Stimulated activated CD8-positive, alpha-beta memory T cell treated with anti-CD3 and anti-CD28 coated beads, Interleukin-15, amount 100 ng/mL, for 4 hours (primary cell): ENCODE data around the gene BSCL2.
A peak's percentile ranks its signal among the peaks of the same experiment; 100 is the strongest.
"Not testable (repeated sequence)": the region's sequence is repeated elsewhere in the genome, so short reads cannot be mapped to it uniquely, and the experiment has no call there.

Experiments
- DNase-seq, 2 donors: peaks; one replicate each; pipeline ENCODE4 v3.0.0-alpha.2; 2020; ENCODE audit warnings: low read depth in 2 of 2

The BSCL2 gene

DNA sequence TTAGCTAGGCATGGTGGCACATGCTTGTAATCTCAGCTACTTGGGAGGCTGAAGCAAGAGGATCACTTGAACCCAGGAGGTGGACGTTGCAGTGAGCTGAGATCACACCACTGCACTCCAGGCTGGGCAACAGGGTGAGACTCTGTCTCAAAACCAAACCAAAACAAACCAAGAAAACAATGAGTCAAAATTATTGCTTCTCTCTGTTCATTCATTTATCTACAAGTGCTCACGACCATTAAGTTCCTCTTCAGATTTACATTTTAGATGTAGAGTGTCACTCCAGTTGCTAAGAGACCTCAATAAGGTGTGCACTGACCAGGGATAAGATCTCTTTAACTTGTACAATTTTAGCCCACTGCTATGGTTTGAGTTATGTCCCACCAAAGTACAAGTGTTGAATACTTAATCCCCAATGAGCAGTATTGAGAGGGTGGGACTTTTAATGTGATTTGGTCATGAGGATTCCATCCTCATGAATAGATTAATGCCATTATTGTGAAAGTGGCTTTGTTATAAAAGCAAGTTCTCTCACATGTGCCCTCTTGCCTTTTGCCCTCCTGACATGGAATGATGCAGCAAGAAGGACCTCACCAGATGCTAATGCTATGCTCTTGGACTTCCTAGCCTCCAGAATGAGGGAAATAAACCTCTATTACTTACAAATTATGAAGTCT, 12.2 kb upstream of the BSCL2 start:
- DNase-seq = no peak

DNA sequence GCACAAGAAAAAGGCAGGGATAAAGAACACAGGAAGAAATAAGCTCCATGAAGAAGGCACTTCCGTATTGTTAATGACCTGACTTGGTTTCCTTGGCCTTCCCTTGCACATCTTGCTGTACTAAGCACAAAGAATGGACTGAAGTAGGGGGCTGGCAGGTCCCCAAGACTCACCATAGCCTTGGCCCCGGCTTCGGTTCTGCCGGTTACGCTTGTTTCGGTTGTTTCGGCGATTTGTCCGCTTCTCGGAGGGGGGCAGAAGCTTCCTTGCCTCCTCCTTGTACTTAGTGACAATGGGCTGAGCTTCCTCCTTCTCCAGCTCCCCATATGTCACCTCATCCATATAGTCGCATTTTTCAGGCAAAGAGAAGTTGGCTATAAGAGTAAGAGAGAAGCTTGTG, 9.6 kb upstream of the BSCL2 start:
- no peak for DNase-seq

DNA sequence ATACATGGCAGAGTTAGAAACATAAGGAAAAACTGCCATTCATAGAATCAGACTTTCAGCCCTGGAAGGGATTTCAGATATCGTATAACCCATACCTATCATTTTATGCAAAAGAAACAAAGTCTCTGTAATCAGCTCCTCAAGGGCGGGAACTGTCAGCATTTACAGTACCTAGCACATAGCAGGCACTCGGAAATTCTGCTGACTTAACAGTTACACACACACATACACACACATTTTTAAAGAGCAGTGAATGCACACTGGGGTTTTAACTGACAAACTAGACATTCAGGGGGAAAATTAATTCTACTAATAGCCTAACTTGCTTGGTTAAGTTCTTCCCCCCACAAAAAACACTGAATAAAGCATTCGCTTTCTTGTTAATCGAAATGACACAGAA, 9.0 kb upstream of the BSCL2 start:
- DNase-seq = no peak

DNA sequence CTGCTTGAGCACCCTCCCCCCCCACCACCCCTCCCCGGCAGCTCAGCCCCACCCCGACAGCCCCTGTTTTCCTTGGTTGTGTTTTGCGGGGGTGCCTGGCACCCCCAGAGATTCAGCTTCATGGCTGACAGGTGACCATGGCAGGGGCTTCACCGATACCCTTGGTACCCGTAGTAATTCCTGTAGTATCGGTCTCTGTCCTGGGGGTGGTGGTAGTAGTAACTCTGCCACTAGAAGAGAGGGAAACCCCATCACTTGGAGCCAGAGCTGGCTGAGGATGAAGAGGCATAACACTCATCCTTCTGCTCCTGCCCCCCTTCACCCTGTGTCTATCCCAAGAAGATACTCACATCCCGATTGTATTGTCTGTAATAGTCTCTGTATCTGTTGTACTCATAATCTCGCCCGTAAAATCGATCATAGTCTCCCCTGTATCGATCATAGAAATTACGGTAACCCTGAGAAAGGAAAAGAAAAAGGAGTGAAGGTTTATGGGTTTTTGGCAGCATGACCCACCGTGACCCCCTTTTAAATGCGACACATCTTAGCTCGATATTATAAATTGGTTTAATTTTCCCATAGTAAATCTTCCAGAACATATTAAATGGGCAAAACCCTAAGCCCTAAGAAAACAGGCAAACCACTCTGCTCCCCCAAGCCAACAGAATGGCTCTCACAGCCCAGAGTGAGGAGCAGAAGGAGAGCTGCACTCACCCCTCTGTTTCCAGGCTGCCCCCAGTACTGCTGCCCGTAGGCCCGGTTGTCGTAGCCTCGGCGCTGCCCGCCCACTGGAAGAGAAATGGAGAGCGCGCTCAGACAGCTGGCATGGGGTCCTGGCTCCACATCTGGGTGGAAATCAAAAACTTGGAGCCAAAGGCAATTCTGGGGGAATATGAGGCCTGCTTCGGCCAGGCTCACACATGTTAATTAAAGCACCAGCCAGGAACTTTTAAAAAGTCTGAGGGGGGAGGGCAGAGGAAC, 8.2 kb upstream of the BSCL2 start:
- DNase-seq = no peak

DNA sequence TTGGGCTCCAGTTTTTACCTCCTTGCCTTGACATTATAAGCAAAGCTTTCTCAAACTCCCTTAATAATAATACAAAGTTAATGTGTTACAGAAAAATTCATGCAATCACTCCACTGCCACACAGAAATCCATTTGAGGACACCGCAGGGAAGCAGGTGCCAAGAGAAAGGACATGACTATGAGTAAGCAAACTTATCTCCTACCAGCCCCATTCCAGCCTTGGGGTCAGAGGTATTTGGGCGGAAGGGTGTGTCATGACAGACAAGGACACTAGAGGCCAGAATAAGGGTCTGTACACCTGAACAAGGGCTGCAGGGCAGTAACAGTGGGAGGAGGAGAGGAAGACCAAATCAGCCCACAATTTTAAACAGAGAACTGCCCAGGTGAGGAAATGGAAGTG, 6.1 kb upstream of the BSCL2 start:
- DNase-seq = no peak

DNA sequence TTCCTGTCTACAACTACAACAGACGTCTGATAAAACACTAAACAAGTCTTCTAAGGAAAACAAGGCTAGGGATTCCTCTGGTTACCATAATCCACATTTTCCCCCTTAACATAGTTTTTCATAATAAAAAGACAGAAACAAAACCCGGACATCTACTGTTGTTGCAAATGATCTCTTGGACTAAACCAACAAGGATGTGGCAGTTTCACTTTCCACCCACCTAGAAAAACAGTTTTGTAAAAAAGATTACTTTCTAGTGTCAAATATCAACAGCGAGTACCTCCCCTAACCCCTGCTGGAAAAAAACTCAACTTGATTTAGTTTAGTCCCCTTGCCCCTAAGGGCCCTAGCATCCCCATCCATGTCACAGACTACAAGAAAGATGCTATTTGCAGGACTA, 5.6 kb upstream of the BSCL2 start:
- DNase-seq = no peak

DNA sequence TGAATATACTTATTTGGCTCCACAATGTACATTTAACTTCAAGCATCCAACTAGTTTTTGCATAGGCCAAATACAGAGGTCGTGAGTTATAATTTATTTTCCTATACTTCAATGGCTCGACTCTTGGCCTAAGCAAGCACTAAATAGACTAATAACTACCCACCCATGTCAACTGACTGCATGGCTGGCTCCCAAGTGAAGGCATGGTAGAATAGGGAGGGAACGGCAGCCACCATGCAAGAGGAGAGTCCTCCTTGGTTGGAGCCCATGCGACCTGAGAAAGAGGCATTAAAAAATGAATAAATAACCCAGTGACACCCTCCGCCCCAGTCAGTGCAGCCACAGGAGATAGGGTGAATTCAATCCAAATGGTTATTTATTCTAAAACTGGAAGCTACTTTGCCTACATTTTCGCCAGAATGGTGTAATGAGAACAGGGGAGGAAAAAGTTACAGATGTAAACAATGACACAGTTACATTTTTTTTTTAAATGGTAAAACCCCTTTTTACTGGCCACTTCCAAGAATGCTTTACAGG, 5.1 kb upstream of the BSCL2 start:
- no peak for DNase-seq

DNA sequence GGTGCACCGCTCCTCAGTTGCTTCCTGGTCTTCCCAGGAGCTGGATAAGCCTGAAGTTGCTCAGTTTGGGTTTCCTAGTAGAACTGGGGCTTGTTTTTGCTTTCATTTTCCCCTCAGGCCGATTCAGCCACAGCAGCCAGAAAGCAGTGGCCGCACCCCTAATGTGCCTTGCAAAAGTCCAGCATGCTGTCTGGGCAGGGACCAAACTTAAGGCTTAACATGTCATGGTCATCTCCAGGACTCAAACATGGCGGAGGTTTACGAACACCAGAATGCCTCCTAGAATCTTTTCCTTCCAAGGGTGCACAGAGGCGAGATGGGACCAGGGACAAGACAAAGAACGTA, 2.7 kb upstream of the BSCL2 start:
- DNase-seq = no peak

DNA sequence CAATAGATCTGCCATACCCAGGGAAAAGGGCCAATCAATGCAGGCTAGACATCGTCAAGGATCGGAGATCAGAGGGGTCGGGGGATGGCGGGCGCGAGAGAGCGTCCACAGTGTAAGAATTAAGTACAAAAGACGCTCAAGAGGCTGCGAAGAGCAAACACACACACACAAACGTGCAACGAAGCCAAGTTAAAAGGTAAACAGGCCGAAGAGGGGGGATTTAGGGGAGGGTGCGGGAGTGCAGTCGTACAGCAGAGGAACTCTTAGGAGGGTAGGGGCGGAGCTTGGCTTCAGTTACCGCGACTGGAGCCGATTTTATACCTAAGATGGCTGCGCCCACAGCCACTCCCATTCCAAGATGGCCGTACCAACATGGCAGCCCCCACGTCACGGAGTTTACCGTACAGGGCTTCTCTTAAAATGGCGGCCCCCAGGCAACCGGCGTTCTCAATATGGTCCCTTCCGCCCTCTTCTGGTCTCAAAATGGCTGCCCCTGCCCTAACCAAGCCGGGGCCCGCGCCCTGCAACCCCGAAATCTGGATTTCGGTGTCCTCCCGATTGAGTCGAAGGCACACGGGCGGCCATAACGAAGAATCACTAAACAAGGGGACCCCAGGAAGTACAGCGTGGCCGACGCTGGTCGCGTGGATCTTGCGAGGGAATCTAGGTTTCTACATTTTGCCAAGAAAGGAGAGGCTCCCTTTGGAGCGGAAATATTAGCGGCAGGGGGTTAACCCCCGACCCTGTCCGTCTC, 2.2 kb upstream of the BSCL2 start:
- DNase-seq = peak; percentile 89 to 96

DNA sequence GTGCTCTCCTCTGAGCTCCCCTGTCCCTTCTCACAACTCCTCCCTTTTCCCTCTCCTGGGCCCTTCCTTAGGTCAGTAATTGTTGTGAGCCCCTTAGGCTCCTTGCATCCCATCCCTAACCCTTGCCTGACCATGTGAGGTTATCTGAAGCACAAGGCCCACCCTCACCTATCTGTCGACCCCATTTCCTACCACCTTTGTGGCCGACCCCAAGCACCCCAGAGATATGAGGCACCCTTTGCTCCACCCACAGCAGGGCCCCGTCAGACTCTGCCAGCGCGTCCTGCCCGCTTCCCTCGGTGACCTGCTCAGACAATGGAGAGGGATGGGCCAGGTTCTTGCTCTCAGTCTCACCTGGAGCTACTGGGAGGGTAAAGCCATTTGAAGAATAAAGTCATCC, 1.6 kb upstream of the BSCL2 start:
- peak in 1 of 2 donors; percentile 22 for DNase-seq

DNA sequence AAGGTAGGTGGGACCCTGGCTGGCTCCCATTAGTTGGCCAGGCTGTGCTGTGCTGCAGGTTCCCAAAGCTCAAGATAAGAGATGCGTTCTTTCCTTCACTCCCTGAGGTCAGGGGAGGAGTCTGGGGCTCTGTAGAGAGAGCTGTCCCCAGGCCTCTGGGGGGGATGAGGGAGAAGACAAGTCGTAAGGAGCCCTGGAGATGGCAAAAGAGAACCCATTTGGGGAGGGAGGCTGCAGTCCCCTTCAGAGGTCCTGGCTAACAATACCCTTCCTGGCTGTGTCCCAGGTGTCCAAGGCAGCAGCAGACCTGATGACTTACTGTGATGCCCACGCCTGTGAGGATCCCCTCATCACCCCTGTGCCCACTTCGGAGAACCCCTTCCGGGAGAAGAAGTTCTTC, 1.2 kb upstream of the BSCL2 start:
- no peak for DNase-seq

DNA sequence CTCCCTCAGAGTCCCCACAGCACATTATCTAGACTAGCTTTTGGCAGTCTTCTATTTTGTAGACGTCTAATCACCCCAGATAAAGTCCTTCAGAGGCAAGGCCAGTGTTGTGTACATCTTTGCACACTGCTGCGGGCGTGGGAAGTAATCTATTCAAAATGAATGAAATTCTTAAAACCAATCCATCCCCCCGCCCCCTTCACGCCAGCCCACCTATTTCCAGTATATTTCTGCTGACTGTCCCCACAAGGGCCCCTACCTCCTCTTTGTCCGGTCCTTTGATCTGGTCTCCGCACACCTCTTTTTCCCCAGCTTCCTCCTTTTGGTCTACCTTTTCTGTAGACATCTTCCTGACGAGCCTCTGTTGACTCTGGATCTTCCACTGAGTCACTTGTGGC, 375 bp downstream of the BSCL2 start:
- DNase-seq = no peak

DNA sequence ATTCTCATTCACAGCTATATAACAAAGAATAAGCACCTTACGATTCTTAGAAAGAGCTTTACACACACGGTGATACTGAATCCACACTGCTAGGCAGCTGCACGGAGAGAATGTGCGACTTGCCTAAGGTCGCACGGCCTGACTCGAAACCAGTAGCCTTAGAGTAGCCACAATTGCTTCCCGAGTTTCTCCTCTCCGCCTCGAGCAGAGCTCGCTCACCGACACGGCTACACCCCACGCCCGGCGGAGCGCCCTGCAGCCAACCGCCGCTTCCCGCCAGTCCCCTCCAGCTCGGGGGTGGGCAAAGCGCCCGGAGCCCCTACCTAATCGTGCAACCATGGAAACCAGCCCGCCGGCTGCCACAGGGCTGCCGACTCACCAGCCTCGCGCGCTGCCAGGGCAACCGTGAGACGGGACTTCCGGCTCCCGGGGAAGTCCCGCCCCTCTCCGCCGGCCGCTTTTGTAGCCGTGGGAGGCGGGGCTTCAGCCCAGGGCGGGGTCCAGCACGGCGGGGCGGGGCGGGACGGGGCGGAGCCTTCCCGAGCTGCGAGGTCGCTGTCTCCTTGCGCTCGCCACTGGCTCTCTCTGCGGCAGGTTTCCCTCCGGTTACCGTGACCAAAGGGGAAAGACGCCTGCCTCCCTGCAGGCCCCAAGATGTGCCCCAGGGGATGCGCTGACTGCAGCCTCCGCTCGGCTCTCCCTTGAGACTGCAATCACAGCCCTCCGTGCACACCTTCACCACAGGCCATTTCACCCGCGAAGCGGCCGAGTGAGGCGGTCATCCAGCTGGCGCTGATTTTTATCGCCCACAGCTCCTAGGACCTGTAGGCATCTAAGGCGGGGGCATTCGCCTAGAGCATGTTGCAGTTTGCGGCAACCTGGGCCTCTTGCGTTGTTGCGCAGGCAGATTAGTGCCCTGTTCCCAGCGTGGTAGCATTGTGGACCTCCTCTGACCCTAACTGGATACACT, 1.1 kb downstream of the BSCL2 start:
- DNase-seq = peak; percentile 87 to 89

DNA sequence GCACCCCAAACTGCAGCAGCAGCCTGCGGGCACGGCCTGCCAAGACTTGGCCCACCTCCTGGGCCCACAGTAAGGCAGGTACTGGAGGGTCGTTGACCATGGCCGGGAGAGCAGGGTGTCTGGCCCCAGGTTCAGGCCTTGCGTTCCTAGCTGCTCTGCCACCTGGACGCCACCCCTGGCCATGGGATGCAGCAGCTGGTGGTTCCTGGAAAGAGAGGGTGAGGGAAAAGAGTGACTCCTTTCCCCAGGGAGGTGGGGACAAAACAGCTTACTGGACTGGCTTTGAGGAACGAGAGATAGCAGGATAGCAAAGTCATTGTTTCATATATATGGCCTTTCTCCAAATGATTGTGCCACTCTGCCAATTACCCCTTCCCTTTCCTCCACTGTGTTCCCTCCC, 1.8 kb downstream of the BSCL2 start:
- no peak for DNase-seq

DNA sequence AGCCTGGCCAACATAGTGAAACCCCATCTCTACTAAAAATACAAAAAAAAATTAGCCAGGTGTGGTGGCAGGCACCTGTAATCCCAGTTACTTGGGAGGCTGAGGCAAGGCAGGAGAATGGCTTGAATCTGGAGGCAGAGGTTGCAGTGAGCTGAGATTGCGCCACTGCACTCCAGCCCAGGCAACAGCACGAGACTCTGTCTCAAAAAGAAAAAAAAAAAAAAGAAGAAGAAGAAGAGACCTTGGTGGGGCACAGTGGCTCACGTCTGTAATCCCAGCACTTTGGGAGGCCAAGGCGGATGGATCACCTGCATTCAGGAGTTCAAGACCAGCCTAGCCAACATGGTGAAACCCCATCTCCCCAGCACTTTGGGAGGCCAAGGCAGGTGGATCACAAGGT, 3.3 kb downstream of the BSCL2 start:
- not testable (repeated sequence) for DNase-seq

DNA sequence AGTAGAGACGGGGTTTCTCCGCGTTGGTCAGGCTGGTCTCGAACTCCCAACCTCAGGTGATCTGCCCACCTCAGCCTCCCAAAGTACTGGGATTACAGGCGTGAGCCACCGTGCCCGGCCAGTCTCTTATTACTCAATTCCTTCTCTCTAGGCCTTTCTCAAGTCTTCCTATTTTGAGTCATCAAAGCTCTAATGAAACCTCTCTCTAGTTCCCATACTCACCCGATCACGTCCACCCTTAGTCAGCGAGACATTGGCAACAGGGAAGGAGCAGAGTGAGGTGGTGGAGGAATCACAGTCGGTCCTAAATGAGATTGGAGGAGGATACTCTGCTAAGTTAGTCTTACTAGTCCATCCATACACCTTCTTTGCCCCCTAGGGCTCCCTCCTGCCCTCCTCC, 5.0 kb downstream of the BSCL2 start:
- DNase-seq = no peak

DNA sequence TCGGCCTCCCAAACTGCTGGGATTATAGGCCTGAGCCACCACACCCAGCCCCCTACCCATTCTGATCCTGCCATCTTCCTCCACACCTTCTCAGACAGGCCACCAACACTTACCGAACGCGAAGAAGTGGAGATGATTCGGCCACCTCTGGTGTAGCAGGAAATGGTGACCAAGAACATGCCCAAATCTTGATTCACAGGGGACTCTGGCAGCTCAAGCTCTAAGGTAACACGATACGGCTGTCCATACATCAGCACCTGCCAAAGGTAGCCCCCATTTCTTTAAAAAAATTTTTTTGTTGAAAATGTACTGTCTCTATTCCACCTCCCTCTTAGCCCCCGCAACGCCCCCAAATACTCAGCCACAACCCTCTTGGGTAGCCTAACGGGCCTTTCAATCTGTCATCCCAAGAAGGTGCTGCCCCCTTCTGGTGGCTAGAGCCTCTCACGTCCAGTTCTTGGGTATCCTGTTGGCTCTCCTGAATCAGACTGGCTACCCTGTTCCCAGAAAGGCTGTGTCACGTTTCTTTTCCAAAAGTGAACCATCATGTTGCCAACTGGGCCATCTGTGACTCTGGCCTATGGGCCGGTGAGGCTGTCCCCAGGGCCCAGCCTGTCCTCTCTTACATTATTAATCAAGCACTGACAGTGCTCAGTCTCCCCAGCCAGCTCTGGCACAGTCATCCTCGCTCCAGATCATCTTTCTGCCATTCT, 12.6 kb downstream of the BSCL2 start:
- DNase-seq = peak; percentile 54 to 60

DNA sequence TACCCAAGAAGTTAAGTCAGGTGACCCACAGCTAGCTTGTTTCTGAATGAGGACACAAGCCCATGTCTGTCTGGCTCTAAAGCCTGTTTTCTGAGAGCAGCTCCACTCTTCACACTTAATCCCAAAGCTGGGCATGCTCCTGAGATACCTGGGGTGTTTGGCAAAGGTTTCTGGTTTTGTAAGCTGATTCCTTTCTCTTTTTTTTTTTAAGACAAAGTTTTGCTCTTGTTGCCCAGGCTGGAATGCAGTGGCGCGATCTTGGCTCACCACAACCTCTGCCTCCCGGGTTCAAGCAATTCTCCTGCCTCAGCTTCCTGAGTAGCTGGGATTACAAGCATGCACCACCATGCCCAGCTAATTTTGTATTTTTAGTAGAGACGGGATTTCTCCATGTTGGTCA, 13.6 kb downstream of the BSCL2 start:
- not testable (repeated sequence) for DNase-seq

DNA sequence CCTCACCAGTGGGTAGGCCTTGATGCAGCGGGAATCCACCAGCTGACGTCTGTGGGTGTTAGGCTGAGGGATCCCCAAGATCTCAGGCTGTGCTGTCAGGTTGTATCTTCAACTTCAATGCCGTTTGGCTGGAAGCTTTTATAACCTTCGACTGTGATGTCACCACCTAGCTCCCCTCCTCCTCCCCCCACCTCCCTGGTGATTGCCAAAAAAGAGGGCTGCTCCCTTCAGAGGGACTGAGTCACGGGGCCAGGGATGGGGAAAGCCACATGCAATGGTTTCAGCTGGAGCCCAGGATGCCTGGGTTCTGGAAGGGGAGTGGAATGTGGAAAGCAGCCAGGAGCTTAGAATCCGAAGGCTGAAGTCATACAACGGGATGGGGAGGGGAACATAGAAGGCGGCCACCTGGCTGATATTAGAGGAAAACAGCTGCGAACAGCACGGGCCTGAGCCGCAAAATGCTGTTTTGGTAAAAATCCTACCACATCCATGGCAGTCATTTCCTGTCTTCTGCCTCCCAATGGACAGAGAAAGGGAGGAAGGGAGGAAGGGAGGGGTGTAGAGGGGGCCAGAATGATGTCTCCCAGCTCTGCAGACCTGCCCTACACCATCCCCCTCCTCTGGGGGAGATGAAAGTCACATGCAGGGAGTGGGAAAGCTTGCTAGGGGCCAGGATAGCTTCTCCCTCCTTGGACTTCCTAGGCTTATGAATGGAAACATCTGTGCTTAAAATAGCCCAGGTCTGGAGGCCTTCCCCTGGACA, 17.6 kb downstream of the BSCL2 start, which contains the start of gene LRRN4CL:
TSS of gene LRRN4CL (minus strand) at position 110 of the 763 bp plus-strand sequence. CDS start 1,022 bp downstream, outside the sequence.
- DNase-seq = no peak
